Measurements from ENCODE around the gene DBNL.
"Not testable (repeated sequence)": the region's sequence is repeated elsewhere in the genome, so short reads cannot be mapped to it uniquely, and the experiment has no call there.

DNA sequence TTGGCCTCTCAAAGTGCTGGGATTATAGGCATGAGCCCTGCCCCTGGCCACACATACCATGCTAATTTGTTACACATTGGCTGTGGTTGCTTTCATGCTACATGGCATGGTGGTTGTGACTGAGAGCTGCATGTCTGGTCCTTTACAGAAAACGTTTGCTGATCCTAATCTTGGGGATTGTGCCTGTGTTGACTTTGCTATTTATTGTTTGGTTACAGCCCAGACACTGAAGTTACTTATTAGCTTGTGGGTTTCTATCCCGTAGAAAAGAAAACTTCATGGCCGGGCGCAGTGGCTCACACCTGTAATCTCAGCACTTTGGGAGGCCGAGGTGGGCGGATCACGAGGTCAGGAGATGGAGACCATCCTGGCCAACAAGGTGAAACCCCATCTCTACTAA lies 22.4 kb upstream of the DBNL start:
- not testable (repeated sequence) for TF ChIP-seq SUZ12 (IDR thresholded peaks at IDR 0.05; ENCODE audit: extremely low read depth, insufficient read depth, insufficient read length); YY1 (IDR thresholded peaks at IDR 0.05; ENCODE audit: insufficient read depth, insufficient read length)
